NOMO-1 treated with DMSO at 0.1 percent for 48 hours (cell line): Measurements from ENCODE around the gene TNP1.

Source experiments
- DNase-seq: peaks from one replicate; lab custom pipeline; 2025; ENCODE audit not compliant: unreplicated experiment; lab: John Stamatoyannopoulos, UW

Gene TNP1

DNA sequence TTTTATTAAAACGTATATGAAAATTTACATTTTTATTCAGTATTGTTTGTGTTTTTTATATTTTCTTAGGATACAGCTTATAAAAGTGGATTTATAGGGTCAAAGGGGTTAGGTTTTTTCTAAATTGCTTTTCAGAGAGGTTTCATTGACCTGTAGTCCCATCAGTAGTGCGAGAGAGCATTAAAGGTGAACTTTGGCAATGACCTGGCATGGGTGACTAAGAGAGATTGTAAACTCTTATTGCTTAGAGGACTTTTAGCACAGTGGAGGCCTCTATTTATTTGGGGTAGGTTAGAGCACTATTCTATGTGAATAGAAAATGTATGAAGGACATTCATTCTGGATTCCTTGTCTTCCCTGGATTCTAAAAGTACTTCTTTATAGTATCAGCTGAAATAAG, 16.0 kb upstream of the TNP1 start:
- DNase-seq = no peak

- peak; percentile 72 for DNase-seq
Measured at GRCh38 chr2:216873573-216873972, 13.7 kb upstream of the TNP1 start.

- DNase-seq = no peak
Measured at GRCh38 chr2:216872624-216873023, 12.8 kb upstream of the TNP1 start.

GRCh38 chr2:216872040-216872439, 12.2 kb upstream of the TNP1 start:
- no peak for DNase-seq

DNA sequence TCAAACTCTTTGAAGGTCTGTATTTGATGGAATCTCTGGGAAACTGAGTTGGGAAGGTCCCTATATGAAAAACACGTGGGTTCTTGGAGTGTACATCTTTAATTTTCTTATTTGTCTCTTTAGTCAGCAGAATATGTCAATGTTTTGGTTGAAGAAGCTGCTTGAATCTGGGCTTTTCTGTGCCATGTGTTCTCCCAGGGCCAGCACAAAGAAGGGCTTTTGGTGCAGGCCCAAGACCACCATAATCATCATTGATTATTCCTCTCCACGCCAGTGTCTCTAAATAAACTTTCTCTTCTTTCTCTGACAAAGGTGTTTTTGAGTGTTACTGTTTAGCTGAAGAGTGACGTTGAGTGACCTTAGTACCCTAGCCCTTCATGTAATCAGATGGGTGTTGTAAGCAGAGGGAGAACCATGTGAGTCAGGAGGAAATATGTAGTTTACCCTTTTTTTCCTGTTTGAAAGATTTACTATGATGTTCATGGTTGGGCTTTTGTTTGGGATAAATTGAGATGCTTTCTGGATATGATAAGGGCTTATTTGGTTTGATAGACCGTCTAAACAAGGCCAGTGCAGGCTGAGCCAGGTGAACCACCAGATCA, 11.6 kb upstream of the TNP1 start:
- DNase-seq = no peak

- DNase-seq = no peak
Measured at GRCh38 chr2:216870508-216871332, 10.9 kb upstream of the TNP1 start.

- DNase-seq = no peak
Measured at GRCh38 chr2:216866515-216867095, 6.7 kb upstream of the TNP1 start.

DNA sequence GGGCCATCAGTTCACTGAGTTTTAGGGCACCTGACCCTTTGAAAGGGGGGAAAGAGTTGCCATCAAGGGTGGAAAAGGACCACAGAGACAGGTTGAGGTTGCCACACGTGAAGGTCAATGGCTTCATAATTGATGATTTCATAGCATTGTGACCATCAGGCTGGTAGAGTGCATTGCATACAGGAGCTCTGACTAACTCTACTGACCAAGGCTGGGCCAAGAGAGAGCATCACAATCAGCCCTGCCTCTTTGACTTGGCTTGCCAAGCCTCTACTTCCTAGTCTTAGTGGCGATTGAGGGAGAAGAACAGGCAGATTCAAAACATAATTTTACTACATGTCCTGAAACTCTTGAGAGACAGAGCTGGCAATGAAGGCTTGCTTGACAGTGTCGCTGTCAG, 5.8 kb upstream of the TNP1 start:
- DNase-seq = no peak

- no peak for DNase-seq
Measured at GRCh38 chr2:216863946-216864345, 4.1 kb upstream of the TNP1 start.

GRCh38 chr2:216862628-216863398, 2.9 kb upstream of the TNP1 start:
- no peak for DNase-seq

DNA sequence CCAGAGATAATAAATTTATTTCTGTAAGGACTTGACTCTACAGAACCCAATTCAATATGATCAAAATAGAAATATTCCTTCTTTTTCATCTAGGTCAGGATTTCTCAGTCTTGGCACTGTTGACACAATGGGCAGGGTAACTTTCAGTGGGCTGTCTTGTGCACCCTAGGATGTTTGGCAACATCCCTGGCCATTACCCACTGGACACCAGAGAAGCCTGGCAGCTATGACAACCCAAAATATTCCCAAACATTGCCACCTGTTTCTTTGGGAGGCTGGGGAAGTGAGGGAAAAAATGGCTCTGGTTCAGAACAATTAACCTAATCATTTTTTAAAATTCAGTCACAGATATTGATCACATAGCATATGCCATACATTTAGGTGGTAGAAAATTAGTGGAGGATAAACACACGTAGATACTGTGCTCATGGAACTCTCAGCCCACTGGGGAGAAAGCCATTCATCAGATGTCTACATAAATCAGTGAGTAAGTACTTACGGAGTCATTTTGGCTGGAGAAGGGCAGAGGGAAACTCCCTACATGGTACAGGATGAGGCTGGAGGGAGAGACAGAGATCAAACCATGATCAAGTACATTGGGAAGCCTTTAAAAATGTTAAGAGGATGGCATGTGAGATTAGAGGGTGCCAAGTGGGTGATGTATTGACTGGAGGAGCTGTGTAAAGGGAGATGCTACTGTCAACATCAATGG, 718 bp upstream of the TNP1 start:
- DNase-seq = no peak

DNA sequence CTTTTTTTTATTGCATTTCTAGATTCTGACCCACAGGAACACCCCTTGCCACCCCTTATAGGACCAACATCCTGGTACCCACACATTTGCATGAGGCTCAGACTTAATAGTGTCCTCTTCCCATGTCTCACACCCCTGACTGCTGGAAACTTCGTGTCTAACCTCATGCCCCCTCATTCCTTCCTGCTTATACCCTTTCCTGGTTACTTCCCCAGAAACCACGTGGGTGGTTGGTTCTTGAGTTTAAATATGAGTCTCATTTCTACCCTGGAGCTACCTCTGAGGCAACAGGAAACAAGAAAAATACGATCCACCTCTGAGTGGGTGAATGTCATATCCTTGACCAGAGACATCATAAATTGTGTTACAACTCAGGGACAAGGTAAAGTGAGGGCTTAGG, 1.6 kb downstream of the TNP1 start:
- no peak for DNase-seq

- DNase-seq = no peak
Measured at GRCh38 chr2:216857131-216857550, 2.7 kb downstream of the TNP1 start.

- DNase-seq = no peak
Measured at GRCh38 chr2:216856406-216857065, 3.3 kb downstream of the TNP1 start.

DNA sequence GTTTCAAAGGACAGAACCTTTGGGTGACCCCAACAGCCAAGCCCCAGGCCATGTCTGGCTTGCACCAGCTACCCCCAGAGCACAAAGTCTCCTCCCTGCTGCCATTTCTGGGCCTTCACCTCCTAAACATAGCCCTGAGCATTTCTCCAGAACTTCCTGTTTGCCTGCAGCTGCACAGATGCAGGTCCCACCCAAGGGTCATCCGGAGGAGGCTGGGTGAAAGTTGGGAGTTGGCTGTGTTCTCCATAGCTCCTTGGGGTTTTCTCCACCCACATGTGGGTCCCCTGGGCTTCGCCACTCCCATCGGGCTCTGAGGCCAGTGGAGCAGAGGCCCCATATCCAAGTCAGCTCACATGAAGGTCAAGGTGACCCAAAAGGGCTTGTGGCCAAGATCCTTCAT, 4.3 kb downstream of the TNP1 start:
- DNase-seq = no peak

- DNase-seq = no peak
Measured at GRCh38 chr2:216855079-216855478, 4.8 kb downstream of the TNP1 start.

- DNase-seq = no peak
Measured at GRCh38 chr2:216851486-216852090, 8.3 kb downstream of the TNP1 start.

GRCh38 chr2:216850665-216851322, 9.1 kb downstream of the TNP1 start:
- DNase-seq = no peak

DNA sequence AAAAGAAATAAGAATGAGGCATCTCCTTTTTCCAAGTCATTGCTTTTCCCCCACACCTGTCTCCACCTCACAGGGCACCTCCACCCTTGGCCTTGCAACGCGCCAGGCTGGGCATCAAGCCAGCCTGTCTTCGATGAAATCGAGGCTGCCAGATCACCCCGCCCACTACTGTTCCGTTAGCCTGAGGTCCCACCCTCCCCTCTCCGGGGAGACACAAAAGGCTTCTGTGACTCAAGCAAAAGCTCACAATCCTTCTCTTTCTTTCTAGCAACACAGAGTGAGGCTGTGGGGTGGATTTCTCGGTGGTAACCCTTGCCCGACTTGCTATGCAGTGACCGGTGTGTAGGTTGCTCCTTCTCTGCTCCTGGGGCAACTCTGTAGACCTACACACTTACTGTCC, 9.9 kb downstream of the TNP1 start:
- DNase-seq = no peak

GRCh38 chr2:216845426-216845825, 14.4 kb downstream of the TNP1 start:
- DNase-seq = no peak
